SJSA1 (cell line): ENCODE results near the gene OTUB2. TPM values are rescaled to one million over a fixed set of nuclear protein-coding genes. Genes with fewer than 3 reads are reported as not detected.
A peak's percentile ranks its signal among the peaks of the same experiment; 100 is the strongest.

ENCODE experiments used
- DNase-seq, 2 experiments: peaks; one replicate each; pipeline ENCODE4 v3.0.0-alpha.2; 2015 to 2020; ENCODE audit warnings: low spot score in 2 of 2, low read depth in 1 of 2
- H3K27ac ChIP-seq: fragments of 250-450 bp; sonication (Bioruptor Pico); 2 replicates; pipeline ENCODE4 v1.5.1; 2020; ENCODE audit warnings: mild to moderate bottlenecking, moderate library complexity
- H3K27me3 ChIP-seq: fragments of 250-450 bp; sonication (Bioruptor Pico); replicated peaks from 2 replicates; pipeline ENCODE4 v1.5.1; 2020; ENCODE audit warnings: mild to moderate bottlenecking, moderate library complexity
- H3K36me3 ChIP-seq: fragments of 250-450 bp; sonication (Bioruptor Pico); 2 replicates; pipeline ENCODE4 v1.5.1; 2020; ENCODE audit warnings: mild to moderate bottlenecking
- H3K4me1 ChIP-seq: fragments of 250-450 bp; sonication (Bioruptor Pico); replicated peaks from 2 replicates; pipeline ENCODE4 v1.6.1; 2021; ENCODE audit warnings: mild to moderate bottlenecking
- H3K4me3 ChIP-seq: fragments of 250-450 bp; sonication (Bioruptor Pico); 2 replicates; pipeline ENCODE4 v1.5.1; 2020; ENCODE audit warnings: mild to moderate bottlenecking
- H3K9me3 ChIP-seq: fragments of 250-450 bp; sonication (Bioruptor Pico); replicated peaks from 2 replicates; pipeline ENCODE4 v1.5.1; 2020; ENCODE audit warnings: mild to moderate bottlenecking
- total RNA-seq: library from RNA; depleted of rRNA; stranded (reverse); fragments of >200 nt; shearing (Covaris generic); gene quantifications from 2 replicates; pipeline ENCODE4 v1.2.3, GENCODE V29; 2014

Gene OTUB2
- total RNA-seq, 1 experiment from 2014 or later: 1.3 TPM

GRCh38 chr14:93987815-93988476 lies 38.2 kb upstream of the OTUB2 start:
- no peak overlapping the region for H3K4me3 ChIP-seq
- DNase-seq: no peak

GRCh38 chr14:93989939-93990338 lies 36.2 kb upstream of the OTUB2 start:
- no peak overlapping the region for H3K27ac ChIP-seq
- H3K4me1 ChIP-seq: peaks cover 13% of the 10 kb centered on the region
- H3K27me3 ChIP-seq: no peaks in the 10 kb centered on the region
- H3K4me3 ChIP-seq: no peak overlapping the region
- DNase-seq: no peak
- H3K9me3 ChIP-seq: no peaks in the 10 kb centered on the region
- no peaks in the 10 kb centered on the region for H3K36me3 ChIP-seq

More at GRCh38 chr14:93987815-93988476, 38.2 kb upstream of the OTUB2 start:
- Histone ChIP-seq H3K36me3 (no peaks in the 10 kb centered on the region), H3K27ac (no peak overlapping the region), H3K9me3 (no peaks in the 10 kb centered on the region), H3K4me1 (peaks cover 17% of the 10 kb centered on the region), H3K27me3 (no peaks in the 10 kb centered on the region)

- H3K4me3 ChIP-seq: no peak overlapping the region
- no peak for DNase-seq
- H3K9me3 ChIP-seq: no peaks in the 10 kb centered on the region
- peaks cover 14% of the 10 kb centered on the region for H3K4me1 ChIP-seq
- no peak overlapping the region for H3K27ac ChIP-seq
- no peaks in the 10 kb centered on the region for H3K36me3 ChIP-seq
- H3K27me3 ChIP-seq: no peaks in the 10 kb centered on the region
These were observed 34.9 kb upstream of the OTUB2 start for GRCh38 chr14:93991212-93991611.

DNA sequence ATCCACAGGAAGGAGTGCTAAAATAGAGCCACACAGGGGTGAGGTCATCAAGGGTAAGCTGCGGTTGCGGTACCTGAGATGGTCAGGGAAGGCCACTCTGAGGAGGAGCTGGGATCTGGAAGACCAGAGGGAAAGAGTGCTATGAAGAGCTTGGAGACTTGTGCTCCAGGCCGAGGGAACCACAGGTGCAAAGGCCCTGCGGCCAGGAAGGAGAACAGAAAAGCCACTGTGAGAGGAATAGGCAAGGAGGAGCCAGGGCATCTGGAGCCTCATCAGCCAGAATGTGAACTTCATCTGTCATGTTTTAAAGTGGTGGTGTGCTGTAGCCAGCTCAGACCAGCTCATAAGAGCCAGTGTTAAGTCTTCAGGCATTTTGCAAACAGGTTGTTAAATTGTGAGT lies 34.5 kb upstream of the OTUB2 start:
- Histone ChIP-seq H3K4me3 (no peak overlapping the region), H3K27me3 (no peaks in the 10 kb centered on the region)
- no peak for DNase-seq

DNA sequence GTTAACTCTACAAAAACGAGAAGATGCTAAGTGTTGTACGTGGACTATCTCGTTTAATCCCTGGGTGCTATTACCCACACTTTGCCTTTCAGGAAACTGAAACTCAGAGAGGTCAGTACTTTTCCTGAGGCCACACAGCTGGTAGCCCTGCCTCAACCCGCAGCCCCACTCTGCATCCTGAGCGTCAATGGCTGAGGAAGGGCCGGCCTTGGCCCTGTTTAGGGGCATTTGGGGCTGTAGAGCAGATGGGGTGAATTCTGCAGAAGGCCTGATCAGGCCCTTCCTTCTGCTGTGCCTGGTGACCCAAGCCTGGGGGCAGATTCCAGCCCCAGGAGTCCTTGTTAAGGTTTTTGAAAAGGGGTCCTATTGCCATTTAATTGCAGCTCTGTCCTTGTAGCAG lies 32.8 kb upstream of the OTUB2 start:
- DNase-seq: no peak
- Histone ChIP-seq H3K4me1 (peaks cover 14% of the 10 kb centered on the region), H3K9me3 (no peaks in the 10 kb centered on the region), H3K27me3 (no peaks in the 10 kb centered on the region), H3K4me3 (no peak overlapping the region), H3K27ac (no peak overlapping the region), H3K36me3 (no peaks in the 10 kb centered on the region)

More for the DNA sequence above, 34.5 kb upstream of the OTUB2 start:
- Histone ChIP-seq H3K36me3 (no peaks in the 10 kb centered on the region), H3K27ac (no peak overlapping the region), H3K4me1 (peaks cover 14% of the 10 kb centered on the region), H3K9me3 (no peaks in the 10 kb centered on the region)

- no peaks in the 10 kb centered on the region for H3K27me3 ChIP-seq
- DNase-seq: peak; percentile 48 to 66
- no peak overlapping the region for H3K4me3 ChIP-seq
- no peaks in the 10 kb centered on the region for H3K36me3 ChIP-seq
- H3K9me3 ChIP-seq: no peaks in the 10 kb centered on the region
- peaks cover 14% of the 10 kb centered on the region for H3K4me1 ChIP-seq
- H3K27ac ChIP-seq: no peak overlapping the region
These were observed 31.0 kb upstream of the OTUB2 start for GRCh38 chr14:93994919-93995682.

DNA sequence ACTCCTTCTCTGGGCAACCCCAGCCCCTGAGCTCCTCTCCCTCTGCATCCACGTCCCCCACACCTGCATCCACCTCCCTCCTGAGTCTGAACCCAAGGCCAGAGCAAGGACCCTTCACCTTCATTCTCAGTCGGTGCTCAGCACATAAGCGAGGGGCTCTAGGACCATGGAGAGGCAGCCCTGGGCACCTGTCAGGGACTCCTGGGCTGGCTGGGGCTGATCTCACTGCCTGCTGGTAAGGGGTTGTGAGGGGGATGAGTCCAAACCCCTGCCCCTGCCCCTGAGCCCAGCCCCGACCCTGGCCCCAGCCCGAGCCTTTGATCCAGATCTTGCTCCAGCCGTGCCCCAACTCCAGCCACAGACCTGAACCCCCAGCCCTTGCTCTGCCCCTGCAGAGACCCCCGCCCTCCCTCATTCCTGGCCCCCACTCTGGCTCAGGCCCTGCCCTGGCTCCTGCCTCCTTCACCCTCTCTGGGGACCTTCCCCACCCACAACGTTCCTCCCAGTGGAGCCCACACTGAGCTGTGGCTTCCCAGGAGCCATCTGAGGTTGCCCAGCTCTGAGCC lies 29.9 kb upstream of the OTUB2 start:
- no peak for DNase-seq
- Histone ChIP-seq H3K27ac (no peak overlapping the region), H3K36me3 (no peaks in the 10 kb centered on the region), H3K4me1 (peaks cover 14% of the 10 kb centered on the region), H3K9me3 (no peaks in the 10 kb centered on the region), H3K27me3 (no peaks in the 10 kb centered on the region), H3K4me3 (no peak overlapping the region)

GRCh38 chr14:93997082-93997481 lies 29.1 kb upstream of the OTUB2 start, which contains the start of gene CCDC197:
Gene CCDC197 (plus strand): TSS chr14:93997301. CDS start chr14:93998132, 831 bp downstream.
- Histone ChIP-seq H3K4me1 (peaks cover 14% of the 10 kb centered on the region), H3K36me3 (no peaks in the 10 kb centered on the region), H3K27me3 (no peaks in the 10 kb centered on the region), H3K9me3 (no peaks in the 10 kb centered on the region), H3K4me3 (no peak within 1 kb of the TSS), H3K27ac (no peak within 1 kb of the TSS)
- no peak for DNase-seq

- Histone ChIP-seq H3K4me1 (peaks cover 14% of the 10 kb centered on the region), H3K36me3 (no peaks in the 10 kb centered on the region), H3K27me3 (no peaks in the 10 kb centered on the region), H3K9me3 (no peaks in the 10 kb centered on the region), H3K4me3 (no peak overlapping the region), H3K27ac (no peak overlapping the region)
- DNase-seq: no peak
These were observed 27.9 kb upstream of the OTUB2 start for GRCh38 chr14:93997916-93998870.

- no peaks in the 10 kb centered on the region for H3K9me3 ChIP-seq
- H3K27me3 ChIP-seq: no peaks in the 10 kb centered on the region
- no peak overlapping the region for H3K4me3 ChIP-seq
- peaks cover 14% of the 10 kb centered on the region for H3K4me1 ChIP-seq
- H3K27ac ChIP-seq: no peak overlapping the region
- H3K36me3 ChIP-seq: no peaks in the 10 kb centered on the region
- DNase-seq: no peak
These were observed 27.2 kb upstream of the OTUB2 start for GRCh38 chr14:93998871-93999403.

DNA sequence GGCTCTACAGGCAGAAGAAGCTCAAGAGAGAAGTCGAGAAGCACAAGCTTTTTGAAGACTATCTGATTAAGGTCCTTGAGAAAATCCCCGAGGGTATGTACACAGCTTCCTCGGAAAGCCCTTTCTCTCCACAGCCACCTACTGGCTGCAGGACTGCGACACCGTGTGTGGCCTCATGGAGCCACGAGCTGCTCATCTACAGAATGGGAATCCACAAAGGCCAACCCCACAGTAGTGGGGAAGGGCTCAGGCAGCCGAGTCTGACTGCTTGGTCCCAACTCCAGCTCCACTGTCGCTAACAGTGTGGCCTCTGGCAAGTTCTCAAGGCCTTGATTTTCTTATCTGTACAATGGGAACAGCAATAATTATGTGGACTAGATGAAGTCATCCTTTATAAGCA lies 26.6 kb upstream of the OTUB2 start:
- no peaks in the 10 kb centered on the region for H3K9me3 ChIP-seq
- no peaks in the 10 kb centered on the region for H3K36me3 ChIP-seq
- no peak overlapping the region for H3K27ac ChIP-seq
- DNase-seq: no peak
- no peaks in the 10 kb centered on the region for H3K27me3 ChIP-seq
- peaks cover 14% of the 10 kb centered on the region for H3K4me1 ChIP-seq
- no peak overlapping the region for H3K4me3 ChIP-seq

GRCh38 chr14:94000267-94000666 lies 25.9 kb upstream of the OTUB2 start:
- no peak for DNase-seq
- H3K9me3 ChIP-seq: no peaks in the 10 kb centered on the region
- H3K27me3 ChIP-seq: no peaks in the 10 kb centered on the region
- H3K4me3 ChIP-seq: no peak overlapping the region
- H3K36me3 ChIP-seq: no peaks in the 10 kb centered on the region
- peaks cover 7% of the 10 kb centered on the region for H3K4me1 ChIP-seq
- no peak overlapping the region for H3K27ac ChIP-seq

DNA sequence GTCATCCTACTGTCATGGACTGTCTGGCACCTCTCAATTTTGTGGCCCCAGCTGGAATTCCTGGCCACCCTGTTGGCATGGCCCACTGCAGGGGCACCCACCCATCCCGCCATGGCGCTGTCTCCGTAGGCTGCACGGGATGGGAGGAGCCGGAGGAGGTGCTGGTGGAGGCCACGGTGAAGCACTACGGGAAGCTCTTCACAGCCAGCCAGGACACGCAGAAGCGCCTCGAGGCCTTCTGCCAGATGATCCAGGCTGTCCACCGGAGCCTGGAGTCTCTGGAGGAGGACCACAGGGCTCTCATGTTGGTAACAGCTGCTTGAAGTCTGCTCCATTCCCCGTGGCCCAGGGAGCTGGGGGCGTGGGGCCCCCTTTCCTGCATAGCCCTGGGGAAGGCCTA lies 25.1 kb upstream of the OTUB2 start:
- no peak for DNase-seq
- Histone ChIP-seq H3K27ac (no peak overlapping the region), H3K4me1 (no peaks in the 10 kb centered on the region), H3K36me3 (no peaks in the 10 kb centered on the region), H3K27me3 (no peaks in the 10 kb centered on the region), H3K9me3 (no peaks in the 10 kb centered on the region), H3K4me3 (no peak overlapping the region)
